ENCODE results near the gene FHIT.

FHIT gene

DNA sequence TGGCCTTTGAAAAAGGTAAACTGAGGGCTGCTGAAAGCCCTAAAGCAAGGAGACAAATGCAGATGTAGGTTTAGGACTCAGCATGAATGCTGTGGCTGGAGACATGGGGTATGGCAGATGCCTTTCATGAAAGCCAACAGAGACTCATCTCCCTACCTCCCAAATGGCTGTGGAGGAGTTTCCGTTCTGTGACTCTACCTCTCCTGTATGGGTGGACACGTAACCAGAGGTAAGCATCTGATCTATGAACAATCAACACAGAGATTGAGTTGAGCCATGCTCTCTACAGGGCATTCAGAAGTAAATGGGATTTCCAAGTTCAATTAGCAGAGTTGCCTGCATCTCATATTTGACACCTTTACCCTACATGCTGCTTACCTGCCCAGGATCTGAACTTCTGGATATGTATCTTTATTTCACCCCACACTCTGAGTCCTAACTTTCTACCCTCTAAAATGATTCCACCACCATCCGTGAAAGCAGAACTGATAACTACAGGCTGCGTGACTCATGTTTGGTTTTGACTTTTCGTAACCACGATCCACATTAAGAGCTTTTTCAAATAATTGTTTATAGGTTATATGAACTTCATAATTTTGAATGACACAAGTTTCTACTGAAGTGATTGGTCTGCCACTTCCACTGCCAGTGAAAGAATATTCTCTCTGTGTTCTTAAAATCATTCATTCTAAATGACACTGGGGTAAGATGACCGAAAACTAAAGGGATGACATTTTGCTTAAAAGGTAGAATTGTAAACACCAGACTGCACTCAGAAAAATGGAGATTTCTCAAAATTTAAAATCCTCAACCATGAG is 1058.7 kb downstream of the FHIT start:
- no peak overlapping the region for H3K9ac ChIP-seq
- no peak overlapping the region for H3K4me3 ChIP-seq
- no peak overlapping the region for H3K4me2 ChIP-seq
- TF ChIP-seq Cebpa-rat (IDR thresholded peaks at IDR 0.05): no peak
- no peaks in the 10 kb centered on the region for H3K36me3 ChIP-seq
- no peaks in the 10 kb centered on the region for H4K20me1 ChIP-seq
- no peaks in the 10 kb centered on the region for H3K27me3 ChIP-seq
- H3K9me3 ChIP-seq: peaks cover 5% of the 10 kb centered on the region
- peaks cover 23% of the 10 kb centered on the region for H3K4me1 ChIP-seq
- no peak overlapping the region for H3K27ac ChIP-seq

GRCh38 chr3:60190073-60190472 is 1061.2 kb downstream of the FHIT start:
- Histone ChIP-seq H3K4me2 (peak overlapping the region; percentile 60), H3K27ac (no peak overlapping the region), H3K4me3 (no peak overlapping the region), H3K4me1 (peaks cover 23% of the 10 kb centered on the region), H4K20me1 (no peaks in the 10 kb centered on the region), H3K9ac (no peak overlapping the region), H3K27me3 (no peaks in the 10 kb centered on the region), H3K36me3 (no peaks in the 10 kb centered on the region), H3K9me3 (peaks cover 5% of the 10 kb centered on the region)
- no peak for TF ChIP-seq Cebpa-rat (IDR thresholded peaks at IDR 0.05)

GRCh38 chr3:60189304-60189703 is 1061.9 kb downstream of the FHIT start:
- peak overlapping the region; percentile 60 for H3K4me2 ChIP-seq
- no peak overlapping the region for H3K4me3 ChIP-seq
- H3K27ac ChIP-seq: no peak overlapping the region
- no peak for TF ChIP-seq Cebpa-rat (IDR thresholded peaks at IDR 0.05)
- H3K27me3 ChIP-seq: no peaks in the 10 kb centered on the region
- H3K9me3 ChIP-seq: no peaks in the 10 kb centered on the region
- no peaks in the 10 kb centered on the region for H3K36me3 ChIP-seq
- no peaks in the 10 kb centered on the region for H4K20me1 ChIP-seq
- H3K4me1 ChIP-seq: peaks cover 23% of the 10 kb centered on the region
- no peak overlapping the region for H3K9ac ChIP-seq

DNA sequence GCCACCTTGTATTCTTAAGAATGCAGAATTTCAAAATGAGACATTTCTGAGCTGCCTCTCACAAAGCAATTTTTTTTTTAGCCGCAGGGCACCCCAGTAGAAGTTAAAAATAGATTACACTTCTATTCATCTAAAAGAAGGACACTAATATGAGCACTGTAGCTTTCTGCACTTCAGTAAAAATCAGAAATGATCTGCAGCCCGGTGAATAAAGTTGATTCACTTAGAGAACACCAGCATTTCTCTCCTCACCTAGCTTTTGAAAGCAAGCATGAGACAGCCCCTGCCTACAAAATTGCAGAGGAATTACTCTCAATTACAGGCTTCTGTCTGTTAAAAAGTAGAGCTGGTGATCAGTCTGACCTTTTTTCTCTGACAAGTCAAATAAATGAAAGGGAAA is 1062.4 kb downstream of the FHIT start:
- peaks cover 23% of the 10 kb centered on the region for H3K4me1 ChIP-seq
- H3K9ac ChIP-seq: 0 out of 2 replicates have a peak overlapping the region, but pooled peaks have one; percentile 7
- no peak overlapping the region for H3K27ac ChIP-seq
- H4K20me1 ChIP-seq: no peaks in the 10 kb centered on the region
- no peak overlapping the region for H3K4me3 ChIP-seq
- peak overlapping the region; percentile 60 for H3K4me2 ChIP-seq
- H3K27me3 ChIP-seq: no peaks in the 10 kb centered on the region
- H3K9me3 ChIP-seq: no peaks in the 10 kb centered on the region
- no peaks in the 10 kb centered on the region for H3K36me3 ChIP-seq
- no peak for TF ChIP-seq Cebpa-rat (IDR thresholded peaks at IDR 0.05)

DNA sequence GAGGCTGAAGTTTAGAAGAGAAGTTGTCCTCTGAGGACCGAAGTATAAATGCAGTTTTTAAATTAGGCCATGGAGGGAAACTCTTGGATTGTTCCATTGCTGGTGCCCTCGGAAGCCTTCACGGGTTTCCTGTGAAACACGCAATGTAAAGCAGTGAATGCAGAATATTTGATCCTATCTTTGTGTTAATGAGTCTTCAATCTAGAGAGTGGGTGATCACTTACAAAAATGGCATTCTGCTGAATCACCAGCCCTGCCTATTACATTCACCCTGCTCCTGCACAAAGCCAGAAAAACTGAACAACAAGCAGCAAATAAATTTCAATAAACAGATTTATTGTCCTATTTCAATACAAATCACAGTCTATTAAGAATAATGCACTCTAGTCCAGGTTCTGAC is 1063.9 kb downstream of the FHIT start:
- no peaks in the 10 kb centered on the region for H3K36me3 ChIP-seq
- H3K9me3 ChIP-seq: no peaks in the 10 kb centered on the region
- H3K9ac ChIP-seq: no peak overlapping the region
- no peaks in the 10 kb centered on the region for H3K27me3 ChIP-seq
- peaks cover 23% of the 10 kb centered on the region for H3K4me1 ChIP-seq
- H4K20me1 ChIP-seq: no peaks in the 10 kb centered on the region
- no peak overlapping the region for H3K27ac ChIP-seq
- no peak for TF ChIP-seq Cebpa-rat (IDR thresholded peaks at IDR 0.05)
- H3K4me3 ChIP-seq: no peak overlapping the region
- no peak overlapping the region for H3K4me2 ChIP-seq

DNA sequence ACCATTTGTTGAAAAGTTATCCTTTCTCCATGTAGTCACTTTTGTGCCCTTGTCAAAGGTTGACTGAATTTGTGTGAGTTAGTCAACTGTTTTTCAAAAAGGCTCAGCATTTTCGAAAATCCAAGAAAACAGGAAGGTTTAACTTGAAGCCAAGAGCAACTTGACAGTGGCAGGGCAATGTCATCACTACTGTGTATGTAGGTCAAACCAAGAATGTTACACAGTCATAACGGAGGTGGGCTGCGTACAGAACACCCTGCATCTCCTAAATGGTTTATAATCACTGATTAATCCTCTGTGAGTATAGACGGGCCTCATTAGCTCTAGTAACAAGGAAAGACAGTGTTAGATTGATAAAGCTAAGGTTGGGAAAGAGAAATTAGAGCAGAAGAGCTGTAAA is 1064.9 kb downstream of the FHIT start:
- Histone ChIP-seq H3K4me2 (no peak overlapping the region), H3K4me1 (peaks cover 23% of the 10 kb centered on the region), H3K36me3 (no peaks in the 10 kb centered on the region), H4K20me1 (no peaks in the 10 kb centered on the region), H3K27me3 (no peaks in the 10 kb centered on the region), H3K9me3 (no peaks in the 10 kb centered on the region), H3K27ac (no peak overlapping the region), H3K9ac (no peak overlapping the region), H3K4me3 (no peak overlapping the region)
- no peak for TF ChIP-seq Cebpa-rat (IDR thresholded peaks at IDR 0.05)

DNA sequence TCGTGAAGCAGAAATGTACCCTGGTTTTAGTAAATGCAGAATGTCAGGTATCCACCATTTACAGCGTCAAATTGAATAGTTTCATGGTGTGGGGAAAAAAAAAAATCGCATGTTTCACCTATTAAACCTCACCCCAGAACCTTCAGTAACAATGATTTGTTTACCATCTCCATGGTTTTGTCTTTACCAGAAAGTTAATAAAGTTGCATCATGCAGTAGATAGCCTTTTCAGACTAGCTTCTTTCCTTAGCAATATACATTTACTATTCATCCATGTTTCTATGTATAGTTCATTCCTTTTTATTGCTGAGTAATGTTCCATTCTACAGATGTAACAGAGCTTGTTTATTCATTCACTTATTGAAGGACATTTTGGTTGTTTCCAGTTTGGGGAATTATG is 1066.1 kb downstream of the FHIT start:
- Histone ChIP-seq H3K27me3 (no peaks in the 10 kb centered on the region), H3K4me1 (peaks cover 23% of the 10 kb centered on the region), H4K20me1 (no peaks in the 10 kb centered on the region), H3K4me3 (no peak overlapping the region), H3K9me3 (no peaks in the 10 kb centered on the region), H3K27ac (no peak overlapping the region), H3K4me2 (no peak overlapping the region), H3K36me3 (no peaks in the 10 kb centered on the region), H3K9ac (no peak overlapping the region)
- TF ChIP-seq Cebpa-rat (IDR thresholded peaks at IDR 0.05): no peak

GRCh38 chr3:60182697-60183096 is 1068.6 kb downstream of the FHIT start:
- H3K4me2 ChIP-seq: no peak overlapping the region
- H3K27me3 ChIP-seq: no peaks in the 10 kb centered on the region
- no peaks in the 10 kb centered on the region for H4K20me1 ChIP-seq
- no peak for TF ChIP-seq Cebpa-rat (IDR thresholded peaks at IDR 0.05)
- no peak overlapping the region for H3K27ac ChIP-seq
- H3K4me1 ChIP-seq: peaks cover 9% of the 10 kb centered on the region
- no peak overlapping the region for H3K9ac ChIP-seq
- no peak overlapping the region for H3K4me3 ChIP-seq
- no peaks in the 10 kb centered on the region for H3K9me3 ChIP-seq
- H3K36me3 ChIP-seq: no peaks in the 10 kb centered on the region

DNA sequence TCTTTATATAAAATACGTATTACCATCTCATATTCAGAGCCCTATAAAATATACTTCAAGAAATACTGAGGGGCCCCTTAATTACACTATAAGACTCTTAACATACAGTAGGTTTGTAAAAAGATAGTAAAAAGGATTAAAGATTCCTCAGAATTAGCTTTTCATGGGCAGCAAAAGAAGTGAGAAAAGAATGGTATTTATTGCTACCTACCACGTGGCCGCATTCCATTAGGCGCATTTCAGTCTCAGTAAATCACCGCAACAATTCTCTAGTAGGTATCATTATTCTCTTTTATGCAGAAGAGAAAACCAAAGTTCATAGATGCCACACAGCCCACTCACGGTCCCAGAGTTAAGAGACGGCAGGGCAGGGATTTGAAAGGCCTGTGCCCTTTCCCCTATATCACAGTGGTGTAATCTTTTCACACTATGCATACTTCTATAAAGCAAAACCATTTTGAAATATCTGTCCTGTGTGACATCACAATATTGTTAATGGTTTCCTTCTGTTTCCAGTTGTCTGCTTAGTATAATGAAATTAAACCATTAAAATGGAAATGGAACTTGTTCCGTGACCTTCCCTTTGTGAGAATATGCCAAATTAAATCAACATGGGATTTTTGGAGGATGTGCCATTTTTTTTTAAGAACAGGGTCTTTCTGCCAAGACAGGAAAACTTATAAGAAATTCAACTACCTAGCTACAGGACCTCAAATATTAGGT is 1072.2 kb downstream of the FHIT start:
- H3K4me2 ChIP-seq: no peak overlapping the region
- H3K4me1 ChIP-seq: peaks cover 9% of the 10 kb centered on the region
- no peaks in the 10 kb centered on the region for H4K20me1 ChIP-seq
- no peak overlapping the region for H3K27ac ChIP-seq
- no peaks in the 10 kb centered on the region for H3K9me3 ChIP-seq
- no peaks in the 10 kb centered on the region for H3K36me3 ChIP-seq
- H3K9ac ChIP-seq: no peak overlapping the region
- H3K27me3 ChIP-seq: no peaks in the 10 kb centered on the region
- no peak for TF ChIP-seq Cebpa-rat (IDR thresholded peaks at IDR 0.05)
- no peak overlapping the region for H3K4me3 ChIP-seq

DNA sequence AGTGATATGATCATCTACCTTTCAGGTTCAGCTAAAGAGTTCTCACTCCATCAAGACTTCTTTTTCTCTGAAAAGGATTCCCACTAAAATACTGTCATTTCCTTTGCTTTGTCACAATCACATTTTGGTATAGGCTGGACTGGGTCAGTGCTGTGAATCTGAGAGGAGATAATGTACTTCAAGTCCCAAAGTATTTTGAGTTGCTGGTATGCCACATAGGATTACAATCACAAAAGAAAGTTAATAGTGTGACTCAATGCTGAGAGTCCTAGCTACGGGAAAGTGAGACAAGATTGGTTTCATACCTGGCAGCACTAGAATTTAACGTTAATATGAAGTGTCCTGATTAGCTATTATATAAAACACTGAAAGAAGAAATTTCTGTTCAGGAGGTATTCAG is 1073.5 kb downstream of the FHIT start:
- Histone ChIP-seq H3K4me3 (no peak overlapping the region), H3K9ac (no peak overlapping the region), H3K27ac (no peak overlapping the region), H3K4me2 (no peak overlapping the region), H3K27me3 (no peaks in the 10 kb centered on the region), H4K20me1 (no peaks in the 10 kb centered on the region), H3K4me1 (peaks cover 9% of the 10 kb centered on the region), H3K36me3 (no peaks in the 10 kb centered on the region), H3K9me3 (no peaks in the 10 kb centered on the region)
- no peak for TF ChIP-seq Cebpa-rat (IDR thresholded peaks at IDR 0.05)

Data from BLaER1 (cell line).